Inferior parietal cortex (tissue), 1 donor: ENCODE results near the gene LIN7B.
A peak's percentile ranks its signal among the peaks of the same experiment; 100 is the strongest.

Experiments used
- DNase-seq: peaks from one replicate; pipeline ENCODE4 v3.0.0-alpha.2; 2016; ENCODE audit errors: extremely low spot score

LIN7B gene

GRCh38 chr19:49165111-49165750 is 51.1 kb downstream of the LIN7B start:
- DNase-seq = peak; percentile 42

- no peak for DNase-seq
Measured at GRCh38 chr19:49165865-49166301, 51.7 kb downstream of the LIN7B start.

GRCh38 chr19:49167857-49168409 is 53.8 kb downstream of the LIN7B start:
- no peak for DNase-seq
